ENCODE data around the gene TGOLN2.
"Not testable (repeated sequence)": the region's sequence is repeated elsewhere in the genome, so short reads cannot be mapped to it uniquely, and the experiment has no call there.

The TGOLN2 gene

GRCh38 chr2:85327822-85328617 is at the start of gene TGOLN2:
TSS of gene TGOLN2 (minus strand) at chr2:85327989. CDS start at chr2:85327962, 27 bp downstream.
- DNase-seq (ENCODE audit: low read depth) = peak; percentile 89

DNA sequence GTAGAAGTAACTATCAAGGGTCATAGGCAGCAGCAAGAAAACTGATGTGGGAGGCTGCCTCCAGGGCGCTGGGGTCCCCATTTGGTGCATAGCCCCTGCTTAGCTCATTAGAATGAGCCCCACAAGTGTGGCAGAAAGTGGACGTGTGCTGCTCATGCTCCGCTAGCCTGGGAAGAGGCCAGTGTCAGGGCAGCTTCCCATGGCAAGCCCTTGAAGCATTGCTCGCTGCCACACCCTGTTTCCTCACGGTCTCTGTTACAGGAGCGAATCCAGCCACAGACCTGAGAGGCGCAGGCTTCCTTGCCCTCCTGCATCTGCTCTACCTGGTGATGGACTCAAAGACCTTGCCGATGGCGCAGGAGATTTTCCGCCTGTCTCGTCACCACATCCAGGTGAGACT is 49.3 kb upstream of the TGOLN2 start:
- peak; percentile 10 for DNase-seq (ENCODE audit: low read depth)

DNA sequence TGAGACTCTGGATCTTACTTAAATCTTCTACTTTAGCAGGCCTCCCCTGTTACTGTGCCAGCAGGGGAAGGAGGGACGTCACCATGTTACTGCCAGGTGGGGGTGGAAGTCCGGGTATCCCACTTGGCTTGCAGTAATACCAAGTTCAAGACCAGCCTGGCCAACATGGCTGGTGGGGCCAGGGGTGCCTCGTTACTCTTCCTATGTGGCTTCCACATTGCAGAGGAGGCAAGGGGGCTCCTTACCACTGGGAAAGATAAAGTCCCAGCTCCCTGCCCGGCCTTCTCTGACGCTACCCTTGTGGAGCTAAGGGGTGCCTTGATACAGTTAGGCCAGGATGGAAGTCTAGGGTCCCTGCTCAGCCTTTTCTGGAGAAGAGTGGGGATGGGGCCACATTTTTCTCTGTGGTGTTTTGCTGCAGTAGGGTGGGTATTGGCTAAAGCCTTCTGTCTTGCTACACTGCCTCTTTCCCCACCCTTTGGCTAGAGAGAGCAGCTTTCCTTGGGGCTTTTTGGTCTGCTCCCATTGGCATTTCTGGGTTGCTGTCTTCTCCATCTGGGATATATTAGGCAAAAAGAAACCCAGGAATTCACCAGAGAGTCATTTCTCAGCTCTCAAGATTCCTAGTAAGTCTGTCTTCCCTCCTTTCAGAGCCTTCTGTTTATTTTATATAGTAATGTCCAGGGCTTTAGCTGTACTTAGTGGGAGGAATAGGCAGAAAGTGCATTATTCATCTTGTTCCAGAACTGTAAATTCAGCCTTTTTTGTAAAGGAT is 48.7 kb upstream of the TGOLN2 start:
- DNase-seq (ENCODE audit: low read depth) = peak; percentile 84

DNA sequence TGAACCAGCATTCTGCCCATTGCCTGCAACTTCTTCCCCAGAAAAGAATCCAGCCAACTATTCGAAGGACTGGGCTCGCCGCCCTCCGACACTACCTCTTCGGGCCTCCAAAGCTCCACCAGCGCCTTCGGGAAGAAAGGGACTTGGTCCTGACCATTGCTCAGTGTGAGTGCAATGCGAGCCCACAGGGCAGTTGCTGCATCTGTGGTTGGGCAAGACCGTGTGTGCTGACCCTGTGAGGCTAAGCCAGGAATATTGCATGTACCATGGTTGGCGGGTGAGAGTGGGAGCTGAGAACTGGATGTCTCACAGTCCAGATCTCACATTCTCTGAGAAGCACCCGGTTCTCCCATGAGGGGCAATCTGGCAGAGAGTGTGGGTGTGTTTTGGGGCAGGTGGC is 43.3 kb upstream of the TGOLN2 start:
- peak; percentile 19 for DNase-seq (ENCODE audit: low read depth)

DNA sequence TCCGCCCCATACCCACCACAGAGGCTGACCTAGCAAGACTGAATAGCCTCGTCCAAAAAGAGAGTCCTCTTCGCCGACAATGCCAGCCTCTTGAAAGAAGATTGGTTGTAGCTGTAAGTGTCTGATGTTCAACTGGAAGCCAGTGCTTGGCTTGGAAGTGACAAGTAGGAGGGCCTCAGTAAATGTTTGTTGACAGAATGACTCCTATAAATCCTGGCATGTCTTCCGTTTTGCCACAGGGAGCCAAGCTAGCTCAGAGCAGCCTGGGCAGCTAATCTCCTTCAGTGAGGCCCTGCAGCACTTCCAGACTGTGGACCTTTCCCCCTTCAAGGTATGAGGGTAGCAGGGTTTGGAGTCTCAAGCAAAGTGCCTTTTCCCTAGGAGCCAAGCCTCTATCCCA is 41.7 kb upstream of the TGOLN2 start:
- DNase-seq (ENCODE audit: low read depth) = peak; percentile 44

GRCh38 chr2:85368921-85369320 is 41.1 kb upstream of the TGOLN2 start:
- peak; percentile 59 for DNase-seq (ENCODE audit: low read depth)

GRCh38 chr2:85367180-85367579 is 39.4 kb upstream of the TGOLN2 start:
- DNase-seq (ENCODE audit: low read depth) = no peak

GRCh38 chr2:85362653-85363387 is 35.0 kb upstream of the TGOLN2 start:
- DNase-seq (ENCODE audit: low read depth) = not testable (repeated sequence)

GRCh38 chr2:85357736-85358135 is 29.9 kb upstream of the TGOLN2 start:
- DNase-seq (ENCODE audit: low read depth) = no peak

DNA sequence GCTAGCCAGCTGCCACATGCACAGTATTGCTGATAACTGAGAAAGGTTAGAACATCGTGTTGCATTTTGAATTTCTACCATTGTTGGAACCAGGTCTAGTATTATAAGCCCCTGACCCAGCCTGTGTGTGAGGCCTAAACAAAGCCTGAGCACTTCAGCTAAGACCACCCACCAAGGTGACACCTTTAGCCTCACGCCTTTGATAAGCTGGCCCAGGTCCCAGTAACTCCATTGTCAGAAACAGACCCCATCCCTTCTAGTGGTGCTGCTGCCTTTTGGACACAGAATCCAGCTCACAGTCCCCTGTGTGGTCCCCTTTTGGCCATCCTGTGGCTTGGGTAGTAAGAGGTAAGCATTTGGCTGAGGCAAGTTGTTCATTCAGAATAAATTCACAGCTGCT is 28.4 kb upstream of the TGOLN2 start:
- no peak for DNase-seq (ENCODE audit: low read depth)

DNA sequence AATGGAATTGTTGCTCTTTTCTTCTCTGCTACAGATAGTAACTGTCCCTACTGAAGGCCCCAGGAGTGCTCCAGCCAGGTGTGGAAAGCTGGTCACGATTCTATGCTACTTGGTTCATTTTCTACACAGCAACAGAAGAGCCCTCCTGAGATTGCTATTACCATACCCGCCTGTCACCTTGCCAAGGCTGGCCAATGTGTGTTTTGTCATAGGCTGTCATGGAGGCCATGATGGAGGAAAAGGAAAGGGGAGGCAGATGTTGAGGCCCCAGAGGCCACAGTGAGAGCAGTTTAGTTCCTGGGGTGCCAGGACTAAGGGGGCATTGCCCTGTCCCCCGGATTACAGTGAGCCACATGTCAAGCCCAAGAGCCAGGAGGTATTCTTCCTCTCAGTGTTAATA is 27.7 kb upstream of the TGOLN2 start:
- DNase-seq (ENCODE audit: low read depth) = peak; percentile 15

- DNase-seq (ENCODE audit: low read depth) = no peak
These were observed 27.3 kb upstream of the TGOLN2 start for GRCh38 chr2:85355073-85355410.

DNA sequence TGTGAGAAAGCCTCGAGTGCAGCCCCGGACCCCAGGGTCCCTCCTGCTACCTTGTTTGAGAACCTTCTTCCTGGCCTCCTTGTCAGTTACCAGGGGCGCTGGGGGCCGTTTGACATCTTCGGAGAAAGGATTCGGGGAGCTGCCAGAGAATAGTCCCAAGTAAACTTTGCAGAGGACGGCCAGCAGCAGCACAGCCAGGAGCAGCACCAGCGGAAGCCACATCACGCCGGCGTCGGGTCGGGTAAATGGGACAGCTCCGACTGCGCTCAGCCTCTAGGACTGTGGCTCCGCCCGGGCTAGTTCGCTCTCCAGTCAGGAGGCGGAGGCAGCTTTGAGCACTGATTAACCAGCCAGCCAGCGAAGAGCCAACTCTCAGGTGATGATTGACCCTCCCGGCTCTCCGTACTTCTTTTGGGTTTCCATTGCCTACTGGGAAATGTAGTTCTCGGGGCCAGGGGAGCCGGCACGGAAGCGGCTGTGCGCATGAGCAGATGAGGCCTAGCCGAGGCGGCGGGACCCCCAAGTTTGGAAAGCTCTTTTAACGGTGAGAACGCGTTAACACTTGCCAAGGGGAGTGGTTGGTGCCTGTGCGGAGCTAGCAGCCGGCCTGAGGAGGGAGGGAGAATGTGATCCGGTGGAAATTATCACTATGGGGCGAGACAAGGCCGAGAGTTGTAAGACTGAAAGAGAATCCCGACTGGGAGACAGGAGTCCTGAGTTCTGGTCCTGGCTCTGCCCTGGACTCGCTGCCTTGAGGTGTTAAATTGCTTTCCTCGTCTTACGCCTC is 26.7 kb upstream of the TGOLN2 start, which contains the start of the genes ELMOD3 and RETSAT:
TSS of gene ELMOD3 (plus strand) at position 484 of the 787 bp plus-strand sequence. CDS start 2,430 bp downstream, outside the sequence.
TSS of gene RETSAT (minus strand) at position 243 of the 787 bp plus-strand sequence. CDS start at position 222, 21 bp downstream.
- peak; percentile 100 for DNase-seq (ENCODE audit: low read depth)

DNA sequence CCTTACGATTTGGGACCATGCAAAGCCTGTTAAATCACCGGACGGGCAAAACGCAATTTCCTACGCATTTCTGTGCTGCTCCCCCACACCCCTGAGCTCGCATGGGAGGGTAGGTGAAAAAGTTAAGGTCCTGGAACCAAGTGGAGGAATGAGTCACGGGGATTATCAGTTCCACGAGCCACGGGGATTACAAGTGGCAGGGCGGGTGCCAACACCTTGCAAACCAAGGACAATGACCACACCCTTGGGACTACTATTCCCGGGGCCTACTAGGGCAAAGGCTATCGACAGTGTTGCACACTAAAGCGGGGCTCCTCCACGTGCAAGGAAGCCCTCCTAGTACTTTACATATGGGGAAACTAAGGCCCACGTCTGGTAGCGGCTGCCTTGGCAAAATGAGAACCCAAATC is 26.1 kb upstream of the TGOLN2 start:
- DNase-seq (ENCODE audit: low read depth) = peak; percentile 16

DNA sequence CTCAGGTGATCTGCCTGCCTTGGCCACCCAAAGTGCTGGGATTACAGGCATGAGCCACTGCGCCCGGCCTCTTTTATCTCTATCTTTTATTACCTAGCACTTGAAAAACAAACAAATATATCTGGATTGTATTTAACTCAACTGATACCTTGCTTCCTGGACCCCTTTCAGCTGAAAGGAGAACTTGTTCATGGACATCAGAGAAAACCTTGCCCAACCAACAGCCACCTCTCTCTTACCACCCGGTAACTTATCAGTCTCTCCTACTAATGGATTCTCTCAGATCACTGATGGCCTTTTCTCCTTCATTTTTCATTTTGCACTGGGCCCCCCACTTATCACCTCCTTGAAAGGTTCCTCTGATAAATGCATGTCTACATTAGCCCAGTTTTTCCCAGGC is 19.8 kb upstream of the TGOLN2 start:
- no peak for DNase-seq (ENCODE audit: low read depth)

- DNase-seq (ENCODE audit: low read depth) = no peak
These were observed 16.7 kb upstream of the TGOLN2 start for GRCh38 chr2:85344356-85344954.

DNA sequence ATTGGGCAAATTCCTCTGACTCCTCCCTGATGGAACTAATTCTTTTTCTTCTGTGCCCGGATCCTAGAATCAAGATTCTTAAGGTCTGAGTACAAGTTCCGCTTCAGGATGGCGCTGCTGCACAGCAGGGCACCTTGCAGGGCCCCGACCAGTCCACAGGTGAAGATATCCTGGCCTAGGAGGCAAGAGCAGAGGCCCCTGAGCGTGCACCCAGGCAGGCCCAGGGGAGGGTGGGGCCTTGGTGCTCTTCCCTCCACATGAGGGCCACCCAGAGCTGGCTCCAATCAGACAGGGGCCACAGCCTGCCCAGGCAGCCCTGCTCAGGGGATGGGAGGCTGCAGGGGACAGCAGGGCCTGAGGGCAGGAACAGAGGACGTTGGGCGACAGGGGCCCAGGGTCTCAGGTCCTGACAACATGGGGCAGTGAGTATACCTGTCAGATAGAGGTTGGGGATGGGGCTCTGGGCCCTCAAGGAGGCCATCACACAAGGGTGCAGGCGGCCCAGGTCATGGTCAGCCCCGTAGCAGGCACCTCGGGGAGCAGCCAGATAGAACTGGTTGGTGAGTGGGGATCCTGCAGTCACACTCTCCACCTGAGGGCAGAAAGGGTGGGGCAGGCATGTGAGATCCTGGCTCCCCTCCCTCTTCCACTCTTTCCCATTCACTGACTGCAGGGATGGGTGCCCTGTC is 15.6 kb upstream of the TGOLN2 start:
- DNase-seq (ENCODE audit: low read depth) = not testable (repeated sequence)

- no peak for DNase-seq (ENCODE audit: low read depth)
These were observed 14.4 kb upstream of the TGOLN2 start for GRCh38 chr2:85342156-85342555.

GRCh38 chr2:85341269-85342029 is 13.7 kb upstream of the TGOLN2 start:
- DNase-seq (ENCODE audit: low read depth) = no peak

Data from fibroblast of gingiva (primary cell).